Right lobe of liver (tissue), 6 donors: Measurements from ENCODE around the gene FNIP2. TPM values are rescaled to one million over a fixed set of nuclear protein-coding genes. Genes with fewer than 3 reads are reported as not detected.

Source experiments
- ATAC-seq, 4 donors: fragments of 200-7000 bp; cut with Tn5 transposase; one replicate each; pipeline ENCODE4 v1.9.1; 2020; ENCODE audit warnings: mild to moderate bottlenecking in 4 of 4, moderate library complexity in 4 of 4
- DNase-seq, 3 donors: peaks; one replicate each; pipeline ENCODE4 v3.0.0-alpha.2; 2020
- H3K27ac ChIP-seq, 3 donors: fragments of 200-600 bp; one replicate each; pipeline ENCODE4 v1.8.0; 2022
- H3K27me3 ChIP-seq, 2 donors: fragments of 200-600 bp; one replicate each; pipeline ENCODE4 v1.8.0; 2022
- H3K36me3 ChIP-seq, 4 donors: fragments of 200-600 bp; sonication (generic) in 1 of 4; one replicate each; pipeline versions ENCODE4 v1.5.1 to v1.8.0; 2017 to 2022; ENCODE audit warnings: control low read depth in 1 of 4
- H3K4me1 ChIP-seq, 4 donors: fragments of 200-600 bp; sonication (generic) in 1 of 4; one replicate each; pipeline versions ENCODE4 v1.5.1 to v1.8.0; 2017 to 2022; ENCODE audit warnings: control low read depth in 1 of 4
- H3K4me3 ChIP-seq, 3 donors: fragments of 200-600 bp; one replicate each; pipeline ENCODE4 v1.8.0; 2022
- H3K9me3 ChIP-seq, 4 donors: fragments of 200-600 bp; sonication (generic) in 1 of 4; one replicate each; pipeline versions ENCODE4 v1.5.1 to v1.8.0; 2017 to 2022; ENCODE audit warnings: control low read depth in 1 of 4
- CTCF ChIP-seq, 4 donors: fragments of 200-600 bp in 3 of 4; fragments of 450-650 bp in 1 of 4; IDR thresholded peaks; one replicate each; pipeline versions ENCODE4 v1.5.1 to v1.8.0; 2016 to 2022; ENCODE audit warnings: antibody characterized with exemption in 4 of 4, mild to moderate bottlenecking in 2 of 4
- POLR2A ChIP-seq: fragments of 450-650 bp; IDR thresholded peaks from one replicate; pipeline ENCODE4 v1.6.1; 2017; ENCODE audit warnings: antibody characterized with exemption, mild to moderate bottlenecking
- WGBS: methylation state at CpG from one replicate; pipeline ENCODE4 v1.1.6; 2018; ENCODE audit warnings: low coverage, low lambda C conversion rate; ENCODE audit not compliant: insufficient coverage; ENCODE audit errors: missing lambda C conversion rate; 5-methylcytosine and 5-hydroxymethylcytosine counted together
- intact Hi-C, 2 donors: fragments of 100-400 bp; cut with DNase I; formaldehyde crosslinking; loops; one replicate each; pipeline versions ENCODE4 v1.11.2 to v1.14.1; 2022
- total RNA-seq, 6 experiments: library from RNA; depleted of rRNA in 2 of 6; stranded (reverse); fragments of >200 nt in 2 of 6; fragmentation: NEBNext Ultra II Directional in 3 of 6; extraction: Animal tissue kit (Norgen Biotek cat#: 25700) in 3 of 6; gene quantifications; one replicate each; pipeline versions ENCODE4 v1.1.0 to v1.2.4, GENCODE V29; 2016 to 2023
- donor health status: DM: no; HTN: yes; CAD: no.
- donor health status: DM: no; HTN: no; CAD: no.
- donor health status: DM: no; HTN: no; CAD: no.
- donor health status: DM: no; HTN: yes; CAD: no.
- donor health status: DM: no; HTN: yes; CAD: no.

The FNIP2 gene
- total RNA-seq, 6 experiments from 2014 or later, result 34.2 to 67.4 (median 37.8) TPM

- Histone ChIP-seq H3K36me3 (peaks cover 0 to 20% (median 7%) of the 10 kb centered on the region in 4 donors), H3K4me3 (no peak overlapping the region), H3K27me3 (no peaks in the 10 kb centered on the region), H3K4me1 (no peaks in the 10 kb centered on the region), H3K9me3 (no peaks in the 10 kb centered on the region), H3K27ac (no peak overlapping the region)
- DNase-seq (no peak), ATAC-seq (no peak)
- 72% methylated on average over 2 of the region's 2 CpGs for WGBS
- no peak for TF ChIP-seq POLR2A
- no peak for TF ChIP-seq CTCF (IDR thresholded peaks at IDR 0.05)
- intact Hi-C loops, result no loop called here
Measured at GRCh38 chr4:158835226-158836001, 66.6 kb downstream of the FNIP2 start.

GRCh38 chr4:158836002-158836369 is 67.2 kb downstream of the FNIP2 start:
- WGBS, result no CpG with 5 or more reads among the region's 1 CpG
- H3K36me3 ChIP-seq, result peaks cover 0 to 15% (median 7%) of the 10 kb centered on the region in 4 donors

GRCh38 chr4:158836828-158837449 is 68.1 kb downstream of the FNIP2 start:
- no peak for DNase-seq
- Histone ChIP-seq H3K27ac (no peak overlapping the region), H3K4me3 (no peak overlapping the region), H3K27me3 (no peaks in the 10 kb centered on the region), H3K9me3 (no peaks in the 10 kb centered on the region), H3K4me1 (no peaks in the 10 kb centered on the region), H3K36me3 (peaks cover 0 to 15% (median 4%) of the 10 kb centered on the region in 4 donors)
- ATAC-seq, result no peak
- TF ChIP-seq POLR2A, result no peak
- intact Hi-C loops, result no loop called here
- 94% methylated on average over 1 of the region's 4 CpGs for WGBS

More at GRCh38 chr4:158836002-158836369, 67.2 kb downstream of the FNIP2 start:
- Histone ChIP-seq H3K9me3 (no peaks in the 10 kb centered on the region), H3K4me3 (no peak overlapping the region), H3K27me3 (no peaks in the 10 kb centered on the region), H3K4me1 (no peaks in the 10 kb centered on the region), H3K27ac (no peak overlapping the region)
- TF ChIP-seq CTCF (IDR thresholded peaks at IDR 0.05) (no peak), POLR2A (no peak)
- ATAC-seq (peak in 3 of 4 donors; percentile 11 to 34 (median 20)), DNase-seq (no peak)
- intact Hi-C loops, result no loop called here

- Histone ChIP-seq H3K9me3 (no peaks in the 10 kb centered on the region), H3K4me1 (no peaks in the 10 kb centered on the region), H3K4me3 (no peak overlapping the region), H3K36me3 (peaks cover 0 to 9% (median under 1%) of the 10 kb centered on the region in 4 donors), H3K27ac (no peak overlapping the region), H3K27me3 (no peaks in the 10 kb centered on the region)
- no peak for TF ChIP-seq POLR2A
- TF ChIP-seq CTCF (IDR thresholded peaks at IDR 0.05), result no peak
- ATAC-seq (peak in 2 of 4 donors; percentile 15 to 16), DNase-seq (no peak)
- intact Hi-C loops, result no loop called here
- WGBS, result 55% methylated on average over 2 of the region's 2 CpGs
Measured at GRCh38 chr4:158837527-158838141, 68.8 kb downstream of the FNIP2 start.
